ENCODE data around the gene CBLIF. TPM values are rescaled to one million over a fixed set of nuclear protein-coding genes. Genes with fewer than 3 reads are reported as not detected.
A peak's percentile ranks its signal among the peaks of the same experiment; 100 is the strongest.
"Not testable (repeated sequence)": the region's sequence is repeated elsewhere in the genome, so short reads cannot be mapped to it uniquely, and the experiment has no call there.

Gene CBLIF
- total RNA-seq, 3 donors from 2014 or later, result not detected

DNA sequence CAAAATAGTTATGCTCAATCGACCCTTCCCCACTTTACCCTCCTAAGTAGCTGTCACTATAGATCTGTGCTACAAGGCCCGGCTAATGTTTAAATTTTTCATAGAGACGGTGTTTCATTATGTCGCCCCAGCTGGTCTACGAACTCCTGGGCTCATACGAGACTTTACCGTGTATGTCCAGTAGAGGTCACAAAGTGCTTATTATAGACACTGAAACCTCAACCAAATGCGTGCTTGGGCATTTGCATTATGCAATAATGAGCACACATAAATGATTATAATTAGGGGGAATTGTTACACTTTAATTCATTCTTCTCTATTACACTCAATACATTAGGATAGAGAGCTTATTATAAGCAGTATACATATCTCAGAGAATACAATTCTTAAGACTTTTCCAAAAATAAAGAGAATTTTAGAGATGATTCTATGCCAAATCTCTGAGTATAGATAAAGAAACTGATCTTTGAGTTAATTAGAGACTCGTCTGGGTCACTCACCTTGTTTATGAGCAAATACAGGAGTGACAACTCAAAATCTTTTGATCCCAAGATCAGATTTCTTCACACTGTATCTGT is 22.2 kb downstream of the CBLIF start:
- peaks cover 6% of the 10 kb centered on the region for H3K4me1 Mint-ChIP-seq (ENCODE audit: low read depth)
- H3K9me3 Mint-ChIP-seq, result no peaks in the 10 kb centered on the region
- H3K4me3 Mint-ChIP-seq, result no peak overlapping the region
- no peaks in the 10 kb centered on the region for H3K27me3 Mint-ChIP-seq (ENCODE audit: low read depth)
- DNase-seq, result no peak
- H3K36me3 Mint-ChIP-seq (ENCODE audit: insufficient read depth), result no peaks in the 10 kb centered on the region
- peak; percentile 61 to 75 for ATAC-seq

DNA sequence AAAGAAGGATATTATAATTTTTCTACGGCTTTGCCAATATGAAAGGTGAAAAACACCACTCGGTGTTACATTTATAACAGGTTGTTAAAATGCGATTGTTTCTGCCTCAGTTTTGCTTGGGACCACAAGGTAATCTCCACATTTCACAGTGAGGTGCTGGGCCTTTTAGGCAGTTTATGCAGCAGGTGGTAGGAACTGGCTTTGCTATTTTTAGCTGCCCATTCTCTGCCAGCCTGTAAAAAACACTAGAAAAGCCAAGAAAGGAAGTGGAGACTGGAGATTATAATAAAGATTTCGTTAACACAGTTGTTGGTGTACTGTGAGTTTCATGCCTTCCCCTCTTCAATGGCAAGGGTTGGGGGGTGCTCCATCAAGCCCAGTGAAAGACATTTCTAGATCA is 26.7 kb downstream of the CBLIF start:
- H3K36me3 Mint-ChIP-seq (ENCODE audit: insufficient read depth), result no peaks in the 10 kb centered on the region
- H3K9me3 Mint-ChIP-seq, result no peaks in the 10 kb centered on the region
- no peak overlapping the region for H3K4me3 Mint-ChIP-seq
- H3K27me3 Mint-ChIP-seq (ENCODE audit: low read depth), result no peaks in the 10 kb centered on the region
- ATAC-seq, result no peak
- peaks cover 11% of the 10 kb centered on the region for H3K4me1 Mint-ChIP-seq (ENCODE audit: low read depth)
- DNase-seq, result no peak

DNA sequence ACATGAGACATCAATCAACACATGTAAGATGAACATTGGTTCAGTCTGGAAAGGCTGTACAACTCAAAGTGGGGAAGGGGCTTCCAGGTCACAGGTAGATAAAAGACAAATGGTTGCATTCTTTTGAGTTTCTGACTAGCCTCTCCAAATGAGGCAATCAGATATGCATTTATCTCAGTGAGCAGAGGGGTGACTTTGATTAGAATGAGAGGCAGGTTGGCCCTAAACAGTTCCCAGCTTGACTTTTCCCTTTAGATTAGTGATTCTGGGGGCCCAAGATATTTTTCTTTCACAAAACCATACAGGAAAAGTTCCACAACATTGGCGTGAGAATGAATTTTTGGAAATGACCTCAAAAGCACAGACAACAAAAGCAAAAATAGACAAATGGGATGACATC is 28.9 kb downstream of the CBLIF start:
- DNase-seq; H3K27me3 Mint-ChIP-seq (ENCODE audit: low read depth); H3K4me3 Mint-ChIP-seq; ATAC-seq; H3K36me3 Mint-ChIP-seq (ENCODE audit: insufficient read depth); H3K9me3 Mint-ChIP-seq: not testable (repeated sequence)
- H3K4me1 Mint-ChIP-seq (ENCODE audit: low read depth), result peaks cover 11% of the 10 kb centered on the region

DNA sequence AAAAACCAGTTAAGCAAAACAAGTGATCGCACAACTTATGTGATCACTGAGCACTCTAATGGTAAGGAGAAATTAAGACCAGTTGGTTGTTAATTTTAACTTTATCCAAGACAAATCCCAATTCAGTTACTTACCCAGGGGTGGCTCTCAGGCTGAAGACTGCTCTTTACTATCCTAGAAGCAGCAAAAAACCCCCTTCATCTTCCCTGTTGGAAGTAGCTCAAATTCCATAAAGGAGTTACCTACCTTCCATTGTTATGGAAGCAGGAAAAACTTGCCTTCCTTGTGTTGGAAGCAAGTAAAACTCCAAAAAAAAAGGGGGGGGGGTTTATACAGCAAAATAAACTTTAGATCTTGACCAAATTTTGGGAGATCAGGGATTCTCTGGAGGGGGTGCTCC is 29.5 kb downstream of the CBLIF start:
- Mint-ChIP-seq H3K9me3 (no peaks in the 10 kb centered on the region), H3K4me3 (no peak overlapping the region), H3K27me3 (ENCODE audit: low read depth) (no peaks in the 10 kb centered on the region), H3K36me3 (ENCODE audit: insufficient read depth) (no peaks in the 10 kb centered on the region), H3K4me1 (ENCODE audit: low read depth) (peaks cover 17% of the 10 kb centered on the region)
- ATAC-seq (no peak), DNase-seq (no peak)

DNA sequence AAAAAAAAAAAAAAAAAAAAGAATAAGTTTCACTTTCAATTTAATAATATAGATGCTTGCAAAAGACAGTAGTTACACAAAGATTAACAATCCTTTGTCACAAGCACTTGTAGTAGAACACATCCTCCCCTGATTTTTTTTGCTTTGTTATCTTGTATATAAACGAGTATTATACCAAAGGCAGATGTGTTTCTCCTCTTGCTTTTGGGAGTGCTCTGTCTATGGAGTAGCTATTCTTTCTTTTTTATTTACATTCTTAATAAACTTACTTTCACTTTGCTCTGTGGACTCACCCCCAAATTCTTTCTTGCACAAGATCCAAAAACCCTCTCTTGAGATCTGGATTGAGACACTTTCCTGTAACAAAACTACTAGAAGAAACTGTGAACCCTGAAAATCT is 31.3 kb downstream of the CBLIF start:
- H3K36me3 Mint-ChIP-seq (ENCODE audit: insufficient read depth), result no peaks in the 10 kb centered on the region
- peak overlapping the region; percentile 15 for H3K4me3 Mint-ChIP-seq
- DNase-seq, result no peak

DNA sequence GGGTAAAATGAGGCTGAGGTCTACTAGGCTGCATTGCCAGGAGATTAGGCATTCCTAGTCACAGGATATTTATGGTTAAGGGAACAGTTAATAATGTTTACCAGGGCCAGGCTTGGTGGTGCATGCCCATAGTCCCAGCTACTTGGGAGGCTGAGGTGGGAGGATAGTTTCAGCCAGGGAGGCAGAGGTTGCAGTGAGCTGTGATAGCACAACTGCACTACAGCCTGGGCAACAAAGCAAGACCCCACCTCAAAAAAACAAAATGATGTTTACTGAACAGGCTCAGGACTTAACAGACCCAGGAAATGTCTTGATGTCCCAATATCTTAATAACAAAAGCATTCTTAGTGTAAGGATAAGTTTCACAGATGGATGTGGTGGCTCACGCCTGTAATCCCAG is 31.9 kb downstream of the CBLIF start:
- ATAC-seq (no peak), DNase-seq (no peak)
- Mint-ChIP-seq H3K36me3 (ENCODE audit: insufficient read depth) (peaks cover 3% of the 10 kb centered on the region), H3K27me3 (ENCODE audit: low read depth) (no peaks in the 10 kb centered on the region), H3K4me1 (ENCODE audit: low read depth) (peaks cover 21% of the 10 kb centered on the region), H3K4me3 (no peak overlapping the region), H3K9me3 (no peaks in the 10 kb centered on the region)

More for the DNA sequence above, 31.3 kb downstream of the CBLIF start:
- Mint-ChIP-seq H3K4me1 (ENCODE audit: low read depth) (peaks cover 23% of the 10 kb centered on the region), H3K27me3 (ENCODE audit: low read depth) (no peaks in the 10 kb centered on the region), H3K9me3 (no peaks in the 10 kb centered on the region)
- ATAC-seq, result no peak

DNA sequence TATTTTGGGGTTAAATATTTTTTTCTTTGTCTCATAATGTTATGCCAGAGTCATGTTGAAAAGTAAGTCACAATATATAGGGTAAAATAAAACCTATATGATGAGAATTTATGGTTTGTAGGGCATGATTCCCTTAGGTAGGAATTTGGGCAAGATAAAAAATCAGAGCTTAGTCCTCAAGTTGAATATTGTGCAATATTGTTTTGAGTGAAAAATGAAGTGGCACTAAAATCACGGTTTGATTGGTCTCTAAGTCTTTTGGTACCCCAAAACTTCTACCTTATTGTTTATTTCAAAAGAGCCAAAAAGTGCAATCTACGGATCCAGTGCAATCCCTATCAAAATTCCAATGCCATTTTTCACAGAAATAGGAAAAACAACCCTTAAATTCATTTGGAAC is 33.1 kb downstream of the CBLIF start:
- peaks cover 21% of the 10 kb centered on the region for H3K4me1 Mint-ChIP-seq (ENCODE audit: low read depth)
- no peaks in the 10 kb centered on the region for H3K9me3 Mint-ChIP-seq
- no peaks in the 10 kb centered on the region for H3K27me3 Mint-ChIP-seq (ENCODE audit: low read depth)
- DNase-seq (no peak), ATAC-seq (no peak)
- H3K36me3 Mint-ChIP-seq (ENCODE audit: insufficient read depth), result peaks cover 3% of the 10 kb centered on the region
- no peak overlapping the region for H3K4me3 Mint-ChIP-seq

DNA sequence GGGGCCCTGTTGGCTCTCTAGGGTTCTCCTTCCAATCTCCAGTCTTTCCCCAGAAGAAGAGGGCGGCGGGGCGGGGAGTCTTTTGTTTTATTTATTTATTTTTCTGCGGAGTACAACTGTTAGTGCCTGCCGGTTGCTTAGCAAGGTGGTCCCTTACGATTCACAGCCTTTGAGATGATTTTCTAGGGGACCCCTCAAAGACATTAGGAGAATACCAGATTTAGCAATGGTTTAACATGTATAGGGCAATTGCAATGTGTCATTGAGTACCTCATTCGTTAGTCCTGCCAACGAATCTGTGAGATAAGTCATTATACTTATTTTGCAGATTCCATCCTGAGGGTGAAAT is 34.4 kb downstream of the CBLIF start:
- Mint-ChIP-seq H3K9me3 (no peaks in the 10 kb centered on the region), H3K4me3 (peak overlapping the region; percentile 94), H3K36me3 (ENCODE audit: insufficient read depth) (peaks cover 11% of the 10 kb centered on the region), H3K4me1 (ENCODE audit: low read depth) (peaks cover 21% of the 10 kb centered on the region), H3K27me3 (ENCODE audit: low read depth) (no peaks in the 10 kb centered on the region)
- DNase-seq (no peak), ATAC-seq (no peak)

DNA sequence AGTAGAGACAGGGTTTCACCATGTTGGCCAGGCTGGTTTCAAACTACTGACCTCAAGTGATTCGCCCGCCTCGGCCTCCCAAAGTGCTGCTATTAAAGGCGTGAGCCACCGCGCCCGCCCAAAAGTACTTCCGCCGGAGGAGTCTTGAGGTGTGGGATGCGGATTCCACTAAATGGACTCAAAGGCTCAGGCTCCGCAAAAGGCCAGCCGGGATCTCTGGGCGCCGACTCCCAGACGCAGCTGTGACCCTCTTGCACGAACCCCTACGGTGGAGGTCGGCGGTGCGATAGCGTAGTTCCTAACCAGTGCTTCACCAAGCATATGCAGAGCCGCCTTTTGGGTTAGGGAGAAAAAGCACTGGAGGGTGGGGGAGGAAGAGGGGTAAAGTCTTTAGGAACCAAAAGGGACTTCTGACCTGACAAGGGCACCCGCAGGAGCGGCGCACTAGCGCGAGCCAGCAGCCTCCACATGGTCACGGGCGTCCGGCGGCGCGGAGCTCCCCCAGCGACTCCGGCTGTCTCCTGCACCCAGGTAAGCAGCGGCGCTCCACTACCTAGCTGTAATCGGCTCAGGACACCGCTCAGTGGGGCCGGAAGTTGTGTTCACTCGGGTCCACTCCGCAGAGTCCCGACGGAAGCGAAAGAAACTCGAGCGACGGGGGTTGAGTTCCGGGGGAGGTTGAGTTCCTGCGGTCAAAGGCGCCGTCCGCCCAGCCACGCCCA is 34.9 kb downstream of the CBLIF start, which contains the start of gene MRPL16:
TSS of gene MRPL16 (minus strand) at position 590 of the 722 bp plus-strand sequence. CDS start at position 470, 120 bp downstream.
- no peaks in the 10 kb centered on the region for H3K27me3 Mint-ChIP-seq (ENCODE audit: low read depth)
- peak; percentile 86 for DNase-seq
- ATAC-seq, result peak; percentile 99 to 100

DNA sequence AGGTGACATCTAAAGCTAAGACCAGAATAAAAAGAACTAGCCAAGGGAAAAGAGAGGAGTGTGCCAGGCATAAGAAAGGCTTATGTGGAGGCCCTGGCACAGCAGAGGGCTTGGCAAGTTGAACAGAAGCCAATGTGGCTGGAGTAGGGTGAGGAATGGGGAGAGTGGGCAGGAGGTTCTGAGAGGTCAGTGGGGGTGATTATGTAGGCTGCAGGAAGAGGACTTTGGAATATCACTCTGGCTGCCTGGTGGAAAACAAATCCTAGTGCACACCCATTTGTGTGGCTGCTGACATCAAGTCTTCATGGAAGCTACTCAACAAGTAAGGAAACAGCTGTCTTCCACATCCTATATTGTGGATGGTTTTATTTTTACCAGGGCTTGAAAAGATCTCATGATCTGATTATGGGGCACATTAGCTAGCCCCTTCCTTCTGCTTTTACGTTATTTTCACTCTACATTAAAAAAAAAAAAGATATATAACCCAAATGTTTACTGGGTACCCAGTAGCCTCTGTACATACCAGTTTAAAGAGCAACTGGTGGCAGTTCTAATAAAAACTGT is 38.2 kb downstream of the CBLIF start:
- ATAC-seq, result no peak
- peaks cover 13% of the 10 kb centered on the region for H3K36me3 Mint-ChIP-seq (ENCODE audit: insufficient read depth)
- H3K4me3 Mint-ChIP-seq, result no peak overlapping the region
- DNase-seq, result no peak
- peaks cover 17% of the 10 kb centered on the region for H3K4me1 Mint-ChIP-seq (ENCODE audit: low read depth)
- no peaks in the 10 kb centered on the region for H3K9me3 Mint-ChIP-seq
- no peaks in the 10 kb centered on the region for H3K27me3 Mint-ChIP-seq (ENCODE audit: low read depth)

More for the DNA sequence above, 34.9 kb downstream of the CBLIF start, which contains the start of gene MRPL16:
- Mint-ChIP-seq H3K9me3 (no peaks in the 10 kb centered on the region), H3K36me3 (ENCODE audit: insufficient read depth) (peaks cover 11% of the 10 kb centered on the region), H3K4me3 (peak within 1 kb of the TSS; percentile 94), H3K4me1 (ENCODE audit: low read depth) (peaks cover 21% of the 10 kb centered on the region)

DNA sequence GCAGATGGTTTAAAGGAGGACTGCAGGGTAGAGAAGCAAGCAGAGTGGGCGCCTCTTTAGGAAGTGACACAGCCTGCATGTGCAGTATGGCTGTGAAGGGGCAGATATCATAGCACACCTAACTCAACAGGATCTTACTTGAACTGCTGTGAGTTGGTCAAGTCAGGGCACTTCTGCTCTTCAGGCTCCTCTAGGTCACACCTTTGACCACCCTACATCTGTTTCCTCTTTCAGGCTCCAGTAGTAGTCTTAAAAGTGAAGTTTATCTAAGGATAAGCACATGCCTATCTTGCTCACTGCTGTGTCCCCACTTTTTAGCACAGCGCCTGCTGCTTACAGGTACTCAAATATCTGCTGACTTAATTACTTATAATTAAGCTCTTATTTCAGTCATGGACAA is 41.2 kb downstream of the CBLIF start:
- peaks cover 13% of the 10 kb centered on the region for H3K36me3 Mint-ChIP-seq (ENCODE audit: insufficient read depth)
- H3K27me3 Mint-ChIP-seq (ENCODE audit: low read depth), result no peaks in the 10 kb centered on the region

DNA sequence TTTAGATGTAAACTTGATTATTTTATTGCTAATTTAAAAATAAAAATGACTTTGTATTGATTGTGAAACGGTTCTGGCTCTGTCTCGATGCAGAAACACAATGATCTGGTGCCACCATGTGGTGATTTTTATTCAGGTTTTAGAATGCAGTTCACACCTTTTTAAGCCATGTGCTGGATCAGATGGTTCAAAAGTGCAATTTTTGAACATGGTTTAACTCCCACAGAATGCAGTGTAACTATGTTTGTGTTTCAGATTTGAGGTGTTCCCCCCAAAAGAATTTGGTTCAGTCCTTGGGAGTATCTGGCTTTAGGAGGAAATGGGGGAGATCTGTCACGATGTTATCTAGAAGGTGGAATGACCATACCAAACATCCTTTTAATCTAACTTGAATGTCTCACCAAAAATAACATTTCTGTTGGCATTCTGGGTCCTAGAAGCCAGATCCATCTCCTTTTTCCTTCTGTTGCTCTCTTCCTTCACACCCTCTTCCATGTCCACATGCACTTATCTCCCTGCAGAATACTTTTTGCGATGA is 42.6 kb downstream of the CBLIF start:
- DNase-seq, result no peak
- peak; percentile 55 to 61 for ATAC-seq
- H3K9me3 Mint-ChIP-seq, result no peaks in the 10 kb centered on the region
- H3K27me3 Mint-ChIP-seq (ENCODE audit: low read depth), result no peaks in the 10 kb centered on the region
- peaks cover 12% of the 10 kb centered on the region for H3K36me3 Mint-ChIP-seq (ENCODE audit: insufficient read depth)
- no peaks in the 10 kb centered on the region for H3K4me1 Mint-ChIP-seq (ENCODE audit: low read depth)
- H3K4me3 Mint-ChIP-seq, result no peak overlapping the region

More for the DNA sequence above, 41.2 kb downstream of the CBLIF start:
- H3K9me3 Mint-ChIP-seq, result no peaks in the 10 kb centered on the region
- no peak overlapping the region for H3K4me3 Mint-ChIP-seq
- ATAC-seq, result no peak
- DNase-seq, result no peak
- H3K4me1 Mint-ChIP-seq (ENCODE audit: low read depth), result peaks cover 4% of the 10 kb centered on the region

DNA sequence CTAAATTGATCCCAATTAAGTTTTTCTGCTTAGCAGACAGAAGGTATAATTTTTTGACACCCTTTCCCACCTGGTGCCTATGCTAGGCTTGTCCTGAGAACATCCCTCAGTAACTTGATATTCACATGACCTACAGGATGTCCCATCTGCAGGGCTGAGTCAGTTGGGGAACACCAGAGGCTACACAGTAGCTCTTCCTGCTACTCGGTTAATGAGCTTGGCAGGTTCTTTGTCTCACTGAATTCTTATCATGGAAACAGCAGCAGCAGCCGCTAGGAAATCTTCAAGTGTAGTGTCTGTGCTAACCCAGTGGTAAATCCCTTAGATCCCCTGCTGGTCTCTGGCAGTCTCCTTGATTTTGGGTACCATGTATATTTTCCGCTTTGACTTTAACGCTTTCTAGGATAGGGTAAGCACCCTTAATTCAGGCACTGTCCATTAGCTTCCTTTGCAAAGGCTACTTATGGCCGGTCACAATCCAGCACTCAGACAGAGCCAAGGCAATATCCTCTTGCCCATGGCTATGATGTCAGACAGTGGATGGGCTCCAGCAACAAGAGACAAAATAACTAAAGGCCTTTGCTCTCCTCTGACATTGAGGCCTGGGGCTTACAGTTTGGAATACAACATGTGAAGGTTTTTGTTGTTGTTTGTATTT is 43.2 kb downstream of the CBLIF start:
- no peaks in the 10 kb centered on the region for H3K4me1 Mint-ChIP-seq (ENCODE audit: low read depth)
- DNase-seq (no peak), ATAC-seq (no peak)
- no peaks in the 10 kb centered on the region for H3K27me3 Mint-ChIP-seq (ENCODE audit: low read depth)
- no peak overlapping the region for H3K4me3 Mint-ChIP-seq
- H3K9me3 Mint-ChIP-seq, result no peaks in the 10 kb centered on the region
- H3K36me3 Mint-ChIP-seq (ENCODE audit: insufficient read depth), result peaks cover 15% of the 10 kb centered on the region

DNA sequence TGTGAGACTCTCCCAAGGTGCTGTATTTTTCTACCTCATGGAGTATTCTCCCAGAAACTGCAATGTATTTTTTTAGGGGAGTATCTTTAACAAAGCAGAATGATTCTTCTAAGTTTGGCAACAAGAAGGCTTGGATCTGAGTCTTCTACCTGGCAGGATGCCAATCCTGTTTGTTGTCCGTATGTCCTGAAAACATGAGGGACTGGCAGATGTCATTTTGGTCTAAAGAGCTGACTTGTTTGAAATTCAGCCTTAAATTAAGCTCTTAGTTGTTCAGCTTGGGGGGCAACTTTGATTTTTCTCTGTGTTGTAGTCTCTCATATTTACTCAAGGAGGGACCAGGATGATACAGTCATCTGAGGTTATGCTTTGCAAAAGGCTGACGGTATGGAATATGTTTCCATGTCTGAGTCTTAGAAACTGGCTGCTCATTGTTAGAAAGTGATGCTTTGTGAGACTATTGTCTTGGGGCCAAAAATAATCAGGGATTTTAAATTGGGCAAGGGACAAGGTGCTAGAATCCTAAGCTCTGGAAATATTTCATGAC is 44.1 kb downstream of the CBLIF start:
- Mint-ChIP-seq H3K36me3 (ENCODE audit: insufficient read depth) (peaks cover 9% of the 10 kb centered on the region), H3K9me3 (no peaks in the 10 kb centered on the region), H3K27me3 (ENCODE audit: low read depth) (no peaks in the 10 kb centered on the region), H3K4me3 (no peak overlapping the region), H3K4me1 (ENCODE audit: low read depth) (no peaks in the 10 kb centered on the region)
- ATAC-seq, result no peak
- DNase-seq, result no peak

All from activated T-cell treated with anti-CD3 and anti-CD28 coated beads, Interleukin-2, amount 50 U/mL, for 4 hours (primary cell).